SK-N-SH (cell line): Measurements from ENCODE around the gene PRKX. TPM values are rescaled to one million over a fixed set of nuclear protein-coding genes. Genes with fewer than 3 reads are reported as not detected.

Experiments
- CTCF ChIA-PET: fragments of 300-600, 350-600 bp; formaldehyde crosslinking; extraction: SDS; loops from one replicate; lab custom pipeline; 2021; lab: Yijun Ruan, JAX
- POLR2A ChIA-PET: fragments of 350-600 bp; sonication (Branson Sonifier 250); formaldehyde crosslinking; extraction: SDS; loops from one replicate; lab custom pipeline; 2020; ENCODE audit warnings: antibody characterized with exemption, inconsistent platforms; lab: Yijun Ruan, JAX
- DNase-seq: peaks from one replicate; pipeline ENCODE4 v3.0.0; 2012
- H2AFZ ChIP-seq: fragments of 200-600 bp; sonication (generic); 2 replicates; pipeline ENCODE4 v1.8.1; 2016; ENCODE audit warnings: antibody characterized with exemption, mild to moderate bottlenecking, low read depth
- H3F3A ChIP-seq: fragments of 200-600 bp; sonication (generic); replicated peaks from 2 replicates; pipeline ENCODE3; 2016; ENCODE audit warnings: antibody characterized with exemption, mild to moderate bottlenecking; ENCODE audit not compliant: insufficient read depth
- H3K27ac ChIP-seq, 2 experiments: fragments of 200-500 bp in 1 of 2; fragments of 200-600 bp in 1 of 2; sonication (Bioruptor generic) in 1 of 2; sonication (generic), shearing (Covaris generic) in 1 of 2; 2 replicates each; pipeline versions ENCODE4 v1.5.1 to v1.6.1; 2014 to 2016; ENCODE audit warnings: low read depth in 2 of 2, inconsistent platforms in 1 of 2, low read length in 1 of 2, mild to moderate bottlenecking in 1 of 2, mixed read lengths in 1 of 2
- H3K27me3 ChIP-seq: fragments of 200-600 bp; sonication (generic), shearing (Covaris generic); 2 replicates; pipeline ENCODE4 v1.6.1; 2016; ENCODE audit warnings: mixed run types; ENCODE audit not compliant: insufficient read depth
- H3K36me3 ChIP-seq, 2 experiments: fragments of 200-500 bp in 1 of 2; fragments of 200-600 bp in 1 of 2; sonication (Bioruptor generic) in 1 of 2; sonication (generic) in 1 of 2; replicated peaks in 1 of 2; 2 replicates each; pipeline versions ENCODE3 to v1.5.1; 2014 to 2016; ENCODE audit warnings: low read length in 1 of 2, mild to moderate bottlenecking in 1 of 2; ENCODE audit not compliant: insufficient read depth in 2 of 2, control insufficient read depth in 1 of 2
- H3K4me1 ChIP-seq, 2 experiments: fragments of 200-500 bp in 1 of 2; fragments of 200-600 bp in 1 of 2; sonication (Bioruptor generic) in 1 of 2; sonication (generic), shearing (Covaris generic) in 1 of 2; 2 replicates each; pipeline versions ENCODE4 v1.5.1 to v1.6.1; 2014 to 2016; ENCODE audit warnings: low read depth in 1 of 2, low read length in 1 of 2, mixed run types in 1 of 2; ENCODE audit not compliant: insufficient read depth in 2 of 2, control insufficient read depth in 1 of 2
- H3K4me2 ChIP-seq: fragments of 200-600 bp; sonication (generic), shearing (Covaris generic); 2 replicates; pipeline ENCODE4 v1.6.1; 2017; ENCODE audit warnings: mixed run types
- H3K4me3 ChIP-seq, 2 experiments: fragments of 200-500 bp in 1 of 2; fragments of 200-600 bp in 1 of 2; sonication (Bioruptor generic) in 1 of 2; sonication (generic), shearing (Covaris generic) in 1 of 2; 2 replicates each; pipeline versions ENCODE4 v1.5.1 to v1.8.1; 2014 to 2016; ENCODE audit warnings: low read depth in 2 of 2, inconsistent platforms in 1 of 2, low read length in 1 of 2, mild to moderate bottlenecking in 1 of 2, mixed read lengths in 1 of 2, moderate library complexity in 1 of 2
- H3K79me2 ChIP-seq: fragments of 200-600 bp; sonication (generic); 2 replicates; pipeline ENCODE4 v1.8.1; 2017; ENCODE audit warnings: mild to moderate bottlenecking; ENCODE audit not compliant: insufficient read depth
- H3K9ac ChIP-seq: fragments of 200-600 bp; sonication (generic); 2 replicates; pipeline ENCODE4 v1.6.1; 2017; ENCODE audit warnings: mixed run types
- H3K9me2 ChIP-seq: fragments of 200-600 bp; sonication (generic); 2 replicates; pipeline ENCODE4 v1.6.1; 2017; ENCODE audit warnings: mixed run types
- H3K9me3 ChIP-seq: fragments of 200-600 bp; sonication (generic); 2 replicates; pipeline ENCODE4 v1.6.1; 2017; ENCODE audit warnings: mixed run types, mild to moderate bottlenecking, moderate library complexity
- H4K20me1 ChIP-seq: fragments of 200-600 bp; sonication (generic); 2 replicates; pipeline ENCODE4 v1.6.1; 2017; ENCODE audit warnings: mild to moderate bottlenecking, mixed run types; ENCODE audit not compliant: insufficient read depth
- CHD2 ChIP-seq: fragments of 150-350 bp; IDR thresholded peaks from 2 replicates; pipeline ENCODE4 v1.6.1; 2018; ENCODE audit warnings: low read length; ENCODE audit not compliant: partially characterized antibody
- CTCF ChIP-seq: fragments of 200-600 bp; sonication (generic); IDR thresholded peaks from 2 replicates; pipeline ENCODE4 v1.6.1; 2017; ENCODE audit warnings: antibody characterized with exemption, mild to moderate bottlenecking, moderate library complexity
- GABPA ChIP-seq: IDR thresholded peaks from 2 replicates; pipeline ENCODE4 v1.4.0; 2012; ENCODE audit warnings: low read depth, mild to moderate bottlenecking
- IRF3 ChIP-seq: fragments of 150-350 bp; IDR thresholded peaks from 2 replicates; pipeline ENCODE4 v1.6.1; 2016; ENCODE audit warnings: mild to moderate bottlenecking, low read depth, low read length
- JUND ChIP-seq: IDR thresholded peaks from 2 replicates; pipeline ENCODE4 v1.4.0; 2012
- MEF2A ChIP-seq: IDR thresholded peaks from 2 replicates; pipeline ENCODE4 v1.4.0; 2012; ENCODE audit warnings: low read depth, borderline replicate concordance
- MXI1 ChIP-seq: IDR thresholded peaks from 2 replicates; pipeline ENCODE4 v1.6.1; 2012; ENCODE audit warnings: mild to moderate bottlenecking, low read depth, low read length, improper control_type of control experiment
- PBX3 ChIP-seq: IDR thresholded peaks from 2 replicates; pipeline ENCODE4; 2012
- RAD21 ChIP-seq: IDR thresholded peaks from 2 replicates; pipeline ENCODE4 v1.6.1; 2012; ENCODE audit warnings: mild to moderate bottlenecking, low read length
- RFX5 ChIP-seq: IDR thresholded peaks from 2 replicates; pipeline ENCODE4 v1.6.1; 2012; ENCODE audit warnings: mild to moderate bottlenecking, improper control_type of control experiment, low read length
- RXRA ChIP-seq: IDR thresholded peaks from 2 replicates; pipeline ENCODE4 v1.4.0; 2012; ENCODE audit warnings: low read depth, mild to moderate bottlenecking, borderline replicate concordance
- SIN3A ChIP-seq: IDR thresholded peaks from 2 replicates; pipeline ENCODE4 v1.6.1; 2012; ENCODE audit warnings: low read depth, mild to moderate bottlenecking, low read length, moderate library complexity, borderline replicate concordance
- TAF1 ChIP-seq: IDR thresholded peaks from 2 replicates; pipeline ENCODE4 v1.6.1; 2012; ENCODE audit warnings: low read depth, mild to moderate bottlenecking, low read length, moderate library complexity, borderline replicate concordance
- TCF12 ChIP-seq: IDR thresholded peaks from 2 replicates; pipeline ENCODE4 v1.4.0; 2012
- USF1 ChIP-seq: IDR thresholded peaks from 2 replicates; pipeline ENCODE4 v1.4.0; 2012; ENCODE audit warnings: low read depth, borderline replicate concordance
- USF2 ChIP-seq: fragments of 150-350 bp; IDR thresholded peaks from 2 replicates; pipeline ENCODE4 v1.6.1; 2017; ENCODE audit warnings: antibody characterized with exemption, low read length, low read depth, borderline replicate concordance
- YY1 ChIP-seq: IDR thresholded peaks from 2 replicates; pipeline ENCODE4 v1.4.0; 2012; ENCODE audit warnings: low read depth, mild to moderate bottlenecking
- WGBS: methylation state at CpG from one replicate; pipeline ENCODE4 v1.1.6; 2017; ENCODE audit warnings: low lambda C conversion rate; 5-methylcytosine and 5-hydroxymethylcytosine counted together
- polyA plus RNA-seq, 3 experiments: library from polyadenylated mRNA; depleted of rRNA; stranded (reverse); fragments of >200 nt; gene quantifications; 2 replicates each; pipeline ENCODE4 v1.2.3, GENCODE V29; 2012

Gene PRKX
- polyA plus RNA-seq, 1 of the 3 experiments (the other 2 are of a cell fraction), result 6.5 TPM

GRCh38 chrX:3581609-3582108 is 131.8 kb downstream of the PRKX start:
- Histone ChIP-seq H3K9me2 (no peaks in the 10 kb centered on the region), H3K9me3 (no peaks in the 10 kb centered on the region), H4K20me1 (no peaks in the 10 kb centered on the region), H2AFZ (no peak overlapping the region), H3K4me3 (no peak overlapping the region), H3K79me2 (no peaks in the 10 kb centered on the region), H3K9ac (no peak overlapping the region), H3K4me2 (no peak overlapping the region), H3K27ac (no peak overlapping the region), H3K27me3 (no peaks in the 10 kb centered on the region), H3K36me3 (no peaks in the 10 kb centered on the region), H3K4me1 (no peaks in the 10 kb centered on the region), H3F3A (no peaks in the 10 kb centered on the region)
- DNase-seq, result no peak
- ChIA-PET CTCF (interaction anchor here (1.0 kb wide), 1 partner anchor 70 kb away, joined by 3 read pairs; no protein-coding TSS in a partner anchor), POLR2A (no interaction called here)
- 19% methylated on average over 2 of the region's 2 CpGs for whole genome bisulfite sequencing
- TF ChIP-seq YY1 (no peak), RXRA (no peak), PBX3 (no peak), USF2 (no peak), RAD21 (no peak), MXI1 (no peak), USF1 (no peak), TAF1 (no peak), GABPA (no peak), IRF3 (no peak), SIN3A (no peak), TCF12 (no peak), RFX5 (no peak), JUND (no peak), CTCF (no peak), MEF2A (no peak), CHD2 (no peak)
